Adrenal gland (tissue), 5 donors: Measurements from ENCODE around the gene AMBP.

Source experiments
- POLR2A ChIP-seq, 2 donors: fragments of 450-650 bp; IDR thresholded peaks; one replicate each; pipeline ENCODE4 v1.6.1; 2017; ENCODE audit warnings: antibody characterized with exemption in 2 of 2, mild to moderate bottlenecking in 2 of 2, moderate library complexity in 1 of 2
- TF ChIP-seq, protein P1 (sequence below), 6 experiments: fragments of 450-650 bp in 4 of 6; fragments of 200-600 bp in 2 of 6; sonication (generic) in 1 of 6; IDR thresholded peaks; 1 replicate in 5 of 6; 2 replicates in 1 of 6; pipeline versions ENCODE4 v1.5.1 to v1.8.0; 2016 to 2021; ENCODE audit warnings: antibody characterized with exemption in 6 of 6, mild to moderate bottlenecking in 2 of 6, moderate library complexity in 1 of 6
- donor health status: DM: no; HTN: no; CAD: no.

DNA sequence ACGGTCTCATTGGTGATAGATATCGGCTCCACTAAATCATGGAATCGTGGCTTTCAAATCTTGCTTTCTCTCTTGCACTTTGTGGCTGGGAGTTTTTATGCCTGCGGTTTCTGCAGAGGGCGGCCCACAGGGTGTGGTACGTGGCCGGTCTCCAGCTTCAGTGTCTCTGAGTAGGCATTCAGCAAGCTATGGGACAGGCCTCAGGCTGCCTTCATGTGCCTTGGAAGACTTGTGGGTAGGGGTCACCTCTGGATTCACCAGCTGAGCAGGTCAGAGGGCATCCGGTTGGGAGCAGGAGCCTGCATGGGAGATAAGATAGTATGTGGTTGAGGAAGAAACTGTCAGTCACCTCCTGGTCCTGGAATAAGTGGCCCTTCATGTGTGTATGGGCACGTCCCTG lies 47.7 kb downstream of the AMBP start:
- TF ChIP-seq, protein P1, sequence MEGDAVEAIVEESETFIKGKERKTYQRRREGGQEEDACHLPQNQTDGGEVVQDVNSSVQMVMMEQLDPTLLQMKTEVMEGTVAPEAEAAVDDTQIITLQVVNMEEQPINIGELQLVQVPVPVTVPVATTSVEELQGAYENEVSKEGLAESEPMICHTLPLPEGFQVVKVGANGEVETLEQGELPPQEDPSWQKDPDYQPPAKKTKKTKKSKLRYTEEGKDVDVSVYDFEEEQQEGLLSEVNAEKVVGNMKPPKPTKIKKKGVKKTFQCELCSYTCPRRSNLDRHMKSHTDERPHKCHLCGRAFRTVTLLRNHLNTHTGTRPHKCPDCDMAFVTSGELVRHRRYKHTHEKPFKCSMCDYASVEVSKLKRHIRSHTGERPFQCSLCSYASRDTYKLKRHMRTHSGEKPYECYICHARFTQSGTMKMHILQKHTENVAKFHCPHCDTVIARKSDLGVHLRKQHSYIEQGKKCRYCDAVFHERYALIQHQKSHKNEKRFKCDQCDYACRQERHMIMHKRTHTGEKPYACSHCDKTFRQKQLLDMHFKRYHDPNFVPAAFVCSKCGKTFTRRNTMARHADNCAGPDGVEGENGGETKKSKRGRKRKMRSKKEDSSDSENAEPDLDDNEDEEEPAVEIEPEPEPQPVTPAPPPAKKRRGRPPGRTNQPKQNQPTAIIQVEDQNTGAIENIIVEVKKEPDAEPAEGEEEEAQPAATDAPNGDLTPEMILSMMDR (IDR thresholded peaks at IDR 0.05), result no peak
- no peak for TF ChIP-seq POLR2A (IDR thresholded peaks at IDR 0.05)
